Osteoblast (primary cell): ENCODE results near the gene FBXO2. TPM values are rescaled to one million over a fixed set of nuclear protein-coding genes. Genes with fewer than 3 reads are reported as not detected.

Experiments used
- DNase-seq: peaks from one replicate; pipeline ENCODE4 v3.0.0; 2011; ENCODE audit warnings: low spot score, mixed read lengths; ENCODE audit not compliant: insufficient read length; ENCODE audit errors: missing footprints
- H2AFZ ChIP-seq: 2 replicates; pipeline ENCODE4 v1.6.0; 2011; ENCODE audit warnings: mild to moderate bottlenecking, low read length
- H3K27ac ChIP-seq: 2 replicates; pipeline ENCODE4 v1.5.1; 2011; ENCODE audit warnings: mild to moderate bottlenecking, low read depth, low read length, moderate library complexity
- H3K27me3 ChIP-seq: 2 replicates; pipeline ENCODE4 v1.6.0; 2012; ENCODE audit warnings: mild to moderate bottlenecking, control low read depth, inconsistent platforms, low read length, moderate library complexity; ENCODE audit not compliant: insufficient read depth
- H3K36me3 ChIP-seq: 2 replicates; pipeline ENCODE4 v1.5.1; 2011; ENCODE audit warnings: mild to moderate bottlenecking, low read length, control low read depth, moderate library complexity; ENCODE audit not compliant: insufficient read depth
- H3K4me1 ChIP-seq: 2 replicates; pipeline ENCODE4 v1.5.1; 2011; ENCODE audit warnings: mild to moderate bottlenecking, low read length, control low read depth, moderate library complexity; ENCODE audit not compliant: insufficient read depth
- H3K4me2 ChIP-seq: 2 replicates; pipeline ENCODE4 v1.6.0; 2011; ENCODE audit warnings: mild to moderate bottlenecking, low read length; ENCODE audit not compliant: insufficient read depth
- H3K4me3 ChIP-seq: fragments of 200-600 bp; sonication (generic); 3 replicates; pipeline ENCODE4 v1.5.1; 2012; ENCODE audit warnings: mild to moderate bottlenecking, low read length, inconsistent platforms; ENCODE audit not compliant: insufficient read depth
- H3K79me2 ChIP-seq: 2 replicates; pipeline ENCODE4 v1.6.0; 2012; ENCODE audit warnings: mild to moderate bottlenecking, low read length, control low read depth, inconsistent platforms; ENCODE audit not compliant: insufficient read depth
- H3K9me3 ChIP-seq: 2 replicates; pipeline ENCODE4 v1.5.1; 2011; ENCODE audit warnings: low read depth, low read length, control low read depth
- H4K20me1 ChIP-seq: 2 replicates; pipeline ENCODE4 v1.6.0; 2012; ENCODE audit warnings: mild to moderate bottlenecking, low read length, control low read depth; ENCODE audit not compliant: insufficient read depth
- CTCF ChIP-seq: IDR thresholded peaks from 2 replicates; pipeline ENCODE4 v1.5.1; 2011; ENCODE audit warnings: mild to moderate bottlenecking, low read depth, low read length, moderate library complexity; ENCODE audit errors: extremely low read depth
- total RNA-seq: library from RNA; depleted of rRNA; stranded (reverse); fragments of >200 nt; gene quantifications from 2 replicates; pipeline ENCODE4 v1.2.3, GENCODE V29; 2012

Gene FBXO2
- total RNA-seq, 1 donor = 0.36 TPM

- Histone ChIP-seq H3K79me2 (no peaks in the 10 kb centered on the region), H3K4me3 (no peak overlapping the region), H3K36me3 (no peaks in the 10 kb centered on the region), H3K4me2 (no peak overlapping the region), H4K20me1 (no peaks in the 10 kb centered on the region), H3K9me3 (no peaks in the 10 kb centered on the region), H3K27me3 (peaks cover 8% of the 10 kb centered on the region), H2AFZ (no peak overlapping the region), H3K4me1 (no peaks in the 10 kb centered on the region), H3K27ac (no peak overlapping the region)
- peak; percentile 29 for DNase-seq
- no peak for TF ChIP-seq CTCF
Observed at GRCh38 chr1:11623702-11624101, 30.5 kb downstream of the FBXO2 start.

GRCh38 chr1:11622398-11622797 is 31.8 kb downstream of the FBXO2 start:
- Histone ChIP-seq H3K9me3 (no peaks in the 10 kb centered on the region), H3K27me3 (peaks cover 8% of the 10 kb centered on the region), H3K27ac (no peak overlapping the region), H3K4me1 (no peaks in the 10 kb centered on the region), H3K79me2 (no peaks in the 10 kb centered on the region), H3K4me3 (no peak overlapping the region), H4K20me1 (no peaks in the 10 kb centered on the region), H3K36me3 (no peaks in the 10 kb centered on the region), H3K4me2 (no peak overlapping the region), H2AFZ (no peak overlapping the region)
- TF ChIP-seq CTCF = no peak
- peak; percentile 9 for DNase-seq

GRCh38 chr1:11620924-11621323 is 33.3 kb downstream of the FBXO2 start:
- Histone ChIP-seq H3K27me3 (peaks cover 8% of the 10 kb centered on the region), H3K4me1 (no peaks in the 10 kb centered on the region), H3K4me3 (no peak overlapping the region), H3K4me2 (no peak overlapping the region), H3K36me3 (no peaks in the 10 kb centered on the region), H2AFZ (no peak overlapping the region), H3K9me3 (no peaks in the 10 kb centered on the region), H3K79me2 (no peaks in the 10 kb centered on the region), H4K20me1 (no peaks in the 10 kb centered on the region), H3K27ac (no peak overlapping the region)
- peak; percentile 58 for DNase-seq
- TF ChIP-seq CTCF = no peak

- Histone ChIP-seq H3K36me3 (no peaks in the 10 kb centered on the region), H3K4me1 (no peaks in the 10 kb centered on the region), H3K79me2 (no peaks in the 10 kb centered on the region), H3K9me3 (no peaks in the 10 kb centered on the region), H2AFZ (no peak overlapping the region), H3K4me3 (no peak overlapping the region), H3K27me3 (peaks cover 8% of the 10 kb centered on the region), H4K20me1 (no peaks in the 10 kb centered on the region), H3K27ac (no peak overlapping the region), H3K4me2 (no peak overlapping the region)
- peak; percentile 15 for DNase-seq
- no peak for TF ChIP-seq CTCF
Observed at GRCh38 chr1:11620405-11620804, 33.8 kb downstream of the FBXO2 start.
